Ureter (tissue), 1 donor: Measurements from ENCODE around the gene PYGO2. TPM values are rescaled to one million over a fixed set of nuclear protein-coding genes. Genes with fewer than 3 reads are reported as not detected.
"Not testable (repeated sequence)": the region's sequence is repeated elsewhere in the genome, so short reads cannot be mapped to it uniquely, and the experiment has no call there.

Experiments used
- DNase-seq: peaks from one replicate; pipeline ENCODE4 v3.0.0-alpha.2; 2020; ENCODE audit warnings: low spot score
- total RNA-seq: library from RNA; stranded (reverse); gene quantifications from one replicate; pipeline ENCODE4 v1.2.4, GENCODE V29; 2023
- donor health status: DM: yes; HTN: yes; CAD: no.

The PYGO2 gene
- total RNA-seq, 1 donor from 2014 or later, result 35.8 TPM

GRCh38 chr1:154908937-154909336 is 52.6 kb downstream of the PYGO2 start:
- no peak for DNase-seq

GRCh38 chr1:154908129-154908528 is 53.5 kb downstream of the PYGO2 start:
- not testable (repeated sequence) for DNase-seq

Other genes with a start within 250 kb of the PYGO2 start
- gene KCNN3, start 91.5 kb downstream of the PYGO2 start, total RNA-seq, result 5.4 TPM
- 41.8 TPM for gene PMVK, start 25.1 kb downstream of the PYGO2 start, total RNA-seq
- 71.2 TPM for gene PBXIP1, start 5.7 kb downstream of the PYGO2 start, total RNA-seq
- gene SHC1, start 9.0 kb upstream of the PYGO2 start, total RNA-seq, result 216 TPM
- gene CKS1B, start 12.9 kb upstream of the PYGO2 start, total RNA-seq, result 24.8 TPM
- 48.3 TPM for gene FLAD1, start 21.6 kb upstream of the PYGO2 start, total RNA-seq
- 0.94 TPM for gene LENEP, start 31.8 kb upstream of the PYGO2 start, total RNA-seq
- gene ZBTB7B, start 41.0 kb upstream of the PYGO2 start, total RNA-seq, result 92.8 TPM
- 1.2 TPM for gene DCST2, start 72.0 kb upstream of the PYGO2 start, total RNA-seq
- gene DCST1, start 72.0 kb upstream of the PYGO2 start, total RNA-seq, result not detected
- gene ADAM15, start 89.5 kb upstream of the PYGO2 start, total RNA-seq, result 152 TPM
- 11.2 TPM for gene EFNA4, start 102.0 kb upstream of the PYGO2 start, total RNA-seq
- 1.1 TPM for gene EFNA3, start 117.1 kb upstream of the PYGO2 start, total RNA-seq
- gene EFNA1, start 166.1 kb upstream of the PYGO2 start, total RNA-seq, result 111 TPM
- 63.4 TPM for gene SLC50A1, start 174.1 kb upstream of the PYGO2 start, total RNA-seq
- gene DPM3, start 178.7 kb upstream of the PYGO2 start, total RNA-seq, result 75.4 TPM
- gene KRTCAP2, start 211.5 kb upstream of the PYGO2 start, total RNA-seq, result 293 TPM
- 1.6 TPM for gene TRIM46, start 212.1 kb upstream of the PYGO2 start, total RNA-seq
- 54.6 TPM for gene THBS3, start 246.1 kb upstream of the PYGO2 start, total RNA-seq
- 31.6 TPM for gene MTX1, start 246.9 kb upstream of the PYGO2 start, total RNA-seq